Measurements from ENCODE around the gene ANKRD44.

- TF ChIP-seq CTCF (IDR thresholded peaks at IDR 0.05): peak; percentile 38; the same call in 1 of the 2 replicates
- TF ChIP-seq POLR2AphosphoS5 (IDR thresholded peaks at IDR 0.05; ENCODE audit: low read depth, low read length): no peak
- no peak for TF ChIP-seq REST (IDR thresholded peaks at IDR 0.05; ENCODE audit: insufficient read depth in 1 of 2, low read depth in 2 of 2, low read length in 1 of 2)
- no peak for TF ChIP-seq SIN3A (IDR thresholded peaks at IDR 0.05; ENCODE audit: borderline replicate concordance, insufficient read depth, low read depth, low read length)
Measured at GRCh38 chr2:197359859-197360258, 49.3 kb upstream of the ANKRD44 start.
